GM12892 (cell line): Measurements from ENCODE around the gene ABCB1.

Experiments
- POLR2A ChIP-seq: IDR thresholded peaks from 2 replicates; pipeline ENCODE4 v1.6.1; 2011; ENCODE audit warnings: low read depth, low read length, control low read depth
- POLR2AphosphoS5 ChIP-seq: IDR thresholded peaks from 2 replicates; pipeline ENCODE4 v1.6.1; 2011; ENCODE audit warnings: low read depth, low read length, control low read depth

DNA sequence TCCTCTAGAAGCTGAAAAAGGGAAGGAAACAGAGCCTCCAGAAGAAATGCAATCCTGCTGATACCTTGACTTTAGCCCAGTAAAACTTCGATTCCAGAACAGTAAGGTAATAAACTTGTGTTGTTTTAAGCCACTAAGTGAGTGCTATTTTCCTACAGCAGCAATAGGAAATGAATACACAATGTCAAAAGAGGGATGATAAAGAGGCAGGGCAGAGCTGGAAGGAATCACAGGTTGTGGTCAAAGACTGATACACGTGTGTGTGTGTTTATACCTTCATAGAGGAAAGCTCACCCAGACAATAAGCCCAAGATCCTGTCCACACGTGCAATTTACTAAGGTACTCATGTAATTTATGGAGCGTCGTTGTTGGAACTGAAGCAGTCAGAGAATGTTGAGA is 9.5 kb downstream of the ABCB1 start:
- TF ChIP-seq POLR2AphosphoS5 (no peak), POLR2A (no peak)
